Endothelial cell of umbilical vein (primary cell): Measurements from ENCODE around the gene CAPRIN2. TPM values are rescaled to one million over a fixed set of nuclear protein-coding genes. Genes with fewer than 3 reads are reported as not detected.

ENCODE experiments used
- BruUV-seq: library from RNA; stranded (reverse); fragments of 400-500 nt; replicated peaks from 2 replicates; lab custom pipeline; 2021; lab: Mats Ljungman, UMichigan
- CTCF ChIA-PET: fragments of 300-600, 350-600 bp; sonication (Branson Sonifier 250); formaldehyde crosslinking; loops from one replicate; lab custom pipeline; 2021; ENCODE audit warnings: antibody characterized with exemption, inconsistent platforms; lab: Charles Lee
- POLR2A ChIA-PET: fragments of 300-600, 350-600 bp; sonication (Branson Sonifier 250); formaldehyde crosslinking; loops from one replicate; lab custom pipeline; 2021; ENCODE audit warnings: antibody characterized with exemption, inconsistent platforms; lab: Charles Lee
- DNase-seq: peaks from one replicate; pipeline ENCODE4 v3.0.0-alpha.2; 2011; ENCODE audit warnings: low read depth, low spot score
- FAIRE-seq: peaks from 2 replicates; lab custom pipeline; 2011; peaks lifted over from hg19 to GRCh38; lab: Jason Lieb, UNC
- H2AFZ ChIP-seq: 2 replicates; pipeline ENCODE4 v1.6.0; 2012; ENCODE audit warnings: low read depth, low read length, control low read depth, inconsistent platforms
- H3K27ac ChIP-seq: 2 replicates; pipeline ENCODE4 v1.5.1; 2011; ENCODE audit warnings: low read depth, mild to moderate bottlenecking, control low read depth, low read length, moderate library complexity; ENCODE audit not compliant: insufficient read depth
- H3K27me3 ChIP-seq, 2 experiments: 2 replicates each; pipeline versions ENCODE4 v1.6.0 to v1.6.1; 2011; ENCODE audit warnings: low read length in 2 of 2, mixed read lengths in 1 of 2; ENCODE audit not compliant: control insufficient read depth in 2 of 2, insufficient read depth in 2 of 2
- H3K36me3 ChIP-seq, 2 experiments: 2 replicates in 1 of 2; 3 replicates in 1 of 2; pipeline ENCODE4 v1.5.1; 2011; ENCODE audit warnings: low read length in 2 of 2, mild to moderate bottlenecking in 1 of 2, moderate library complexity in 1 of 2; ENCODE audit not compliant: control insufficient read depth in 2 of 2, insufficient read depth in 2 of 2; ENCODE audit errors: extremely low read depth in 1 of 2
- H3K4me1 ChIP-seq: 3 replicates; pipeline ENCODE4 v1.5.1; 2011; ENCODE audit warnings: mild to moderate bottlenecking, low read length; ENCODE audit not compliant: control insufficient read depth, insufficient read depth; ENCODE audit errors: extremely low read depth
- H3K4me2 ChIP-seq: 2 replicates; pipeline ENCODE4 v1.6.1; 2011; ENCODE audit warnings: low read length, control low read depth, mixed read lengths; ENCODE audit not compliant: insufficient read depth
- H3K4me3 ChIP-seq, 3 experiments: fragments of 200-600 bp in 1 of 3; sonication (generic), shearing (Covaris generic) in 1 of 3; replicated peaks in 1 of 3; 2 replicates each; pipeline ENCODE4 v1.5.1; 2011 to 2016; ENCODE audit warnings: control low read depth in 3 of 3, low read length in 3 of 3, mild to moderate bottlenecking in 2 of 3, inconsistent platforms in 1 of 3, low read depth in 1 of 3, moderate library complexity in 1 of 3; ENCODE audit not compliant: insufficient read depth in 1 of 3
- H3K79me2 ChIP-seq: 2 replicates; pipeline ENCODE4 v1.6.0; 2012; ENCODE audit warnings: low read length, inconsistent platforms; ENCODE audit not compliant: control insufficient read depth, insufficient read depth
- H3K9ac ChIP-seq: replicated peaks from 2 replicates; pipeline ENCODE3; 2011; ENCODE audit warnings: low read length, control low read depth; ENCODE audit not compliant: insufficient read depth; ENCODE audit errors: extremely low read depth
- H3K9me1 ChIP-seq: replicated peaks from 3 replicates; pipeline ENCODE4 v1.6.0; 2011; ENCODE audit warnings: mild to moderate bottlenecking, low read length; ENCODE audit not compliant: control insufficient read depth, insufficient read depth; ENCODE audit errors: extremely low read depth
- H3K9me3 ChIP-seq: replicated peaks from 2 replicates; pipeline ENCODE4 v1.5.1; 2012; ENCODE audit warnings: low read length, inconsistent platforms; ENCODE audit not compliant: control insufficient read depth, insufficient read depth
- H4K20me1 ChIP-seq: replicated peaks from 2 replicates; pipeline ENCODE3; 2011; ENCODE audit warnings: mild to moderate bottlenecking, low read length; ENCODE audit not compliant: control insufficient read depth, insufficient read depth; ENCODE audit errors: extremely low read depth
- EZH2 ChIP-seq: IDR thresholded peaks from 2 replicates; pipeline ENCODE4 v1.6.1; 2012; ENCODE audit warnings: borderline replicate concordance, low read depth, mild to moderate bottlenecking, moderate library complexity, low read length, inconsistent platforms; ENCODE audit not compliant: severe bottlenecking
- FOS ChIP-seq: IDR thresholded peaks from 2 replicates; pipeline ENCODE4 v1.6.1; 2011; ENCODE audit warnings: mild to moderate bottlenecking, low read length, moderate library complexity, borderline replicate concordance; ENCODE audit not compliant: insufficient read depth
- GATA2 ChIP-seq: IDR thresholded peaks from 2 replicates; pipeline ENCODE4 v1.7.0; 2011; ENCODE audit warnings: low read depth, mild to moderate bottlenecking, moderate library complexity, mixed read lengths, low read length; ENCODE audit not compliant: insufficient read length, insufficient read depth
- JUN ChIP-seq: IDR thresholded peaks from 2 replicates; pipeline ENCODE4 v1.6.1; 2011; ENCODE audit warnings: borderline replicate concordance, low read depth; ENCODE audit not compliant: insufficient read length, insufficient read depth
- MYC ChIP-seq: IDR thresholded peaks from one replicate; pipeline ENCODE4 v1.6.1; 2011; ENCODE audit warnings: mild to moderate bottlenecking, low read depth, low read length
- POLR2A ChIP-seq: IDR thresholded peaks from 2 replicates; pipeline ENCODE4 v1.6.1; 2012; ENCODE audit warnings: low read depth, mild to moderate bottlenecking, control low read depth, low read length
- POLR2AphosphoS5 ChIP-seq: IDR thresholded peaks from 2 replicates; pipeline ENCODE4 v1.6.1; 2012; ENCODE audit warnings: low read depth, mild to moderate bottlenecking, control low read depth, low read length, moderate library complexity; ENCODE audit not compliant: insufficient read depth
- dilution Hi-C: fragments of 300-500 bp; cut with MboI; formaldehyde crosslinking; loops from one replicate; pipeline ENCODE4 v1.15.0; 2019; ENCODE audit warnings: low sequenced_read_pairs; ENCODE audit not compliant: extremely low pct_ligation_motif_present
- intact Hi-C: fragments of 100-400 bp; cut with micrococcal nuclease; formaldehyde crosslinking; loops from one replicate; pipeline ENCODE4 v1.10.0; 2022
- polyA plus RNA-seq, 4 experiments: library from polyadenylated mRNA; depleted of rRNA in 3 of 4; stranded (reverse) in 3 of 4; unstranded in 1 of 4; fragments of >200 nt; gene quantifications; 2 replicates each; pipeline versions ENCODE4 v1.2.1 to v1.2.3, GENCODE V29; 2011 to 2012; ENCODE audit warnings: missing spikeins in 1 of 4
- total RNA-seq: library from RNA; stranded (reverse); gene quantifications from 2 replicates; pipeline ENCODE4 v1.2.3, GENCODE V29; 2021
- TF ChIP-seq, protein P1 (sequence below), 2 donors: IDR thresholded peaks; 1 replicate in 1 of 2; 2 replicates in 1 of 2; pipeline ENCODE4 v1.5.1; 2011; ENCODE audit warnings: low read length in 2 of 2, mild to moderate bottlenecking in 2 of 2, moderate library complexity in 2 of 2, control low read depth in 1 of 2, inconsistent platforms in 1 of 2, low read depth in 1 of 2; ENCODE audit not compliant: insufficient read depth in 1 of 2; ENCODE audit errors: extremely low read depth in 1 of 2

The CAPRIN2 gene
- total and polyA plus RNA-seq, 2 donors (not counting 3 experiments of a cell fraction or from before 2014, with no cell fraction given): 13.5 to 25.0 TPM

DNA sequence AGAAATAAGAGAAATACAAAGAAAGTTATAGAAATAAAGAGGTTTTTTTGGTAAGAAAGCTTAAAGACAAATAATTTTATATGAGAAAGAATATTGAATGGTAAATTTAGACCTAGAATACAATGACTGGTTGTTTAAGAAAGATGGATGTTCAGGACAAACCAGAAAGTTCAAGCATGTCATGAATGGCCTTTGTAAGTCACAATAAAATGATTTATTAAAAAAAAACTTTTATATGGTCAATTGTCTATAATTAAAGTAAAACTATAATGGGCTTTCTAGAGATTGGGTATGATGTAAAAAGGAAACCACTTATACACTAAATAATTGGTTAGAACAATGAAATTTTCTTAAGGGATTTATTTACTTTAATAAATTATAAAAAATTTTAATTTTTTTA is 19.8 kb upstream of the CAPRIN2 start:
- no TSS peak for BruUV-seq
- no peak for TF ChIP-seq POLR2A
- TF ChIP-seq EZH2: no peak
- TF ChIP-seq JUN: no peak
- no peak for TF ChIP-seq POLR2AphosphoS5
- no peak for TF ChIP-seq GATA2
- TF ChIP-seq MYC: no peak
- FAIRE-seq: no peak

DNA sequence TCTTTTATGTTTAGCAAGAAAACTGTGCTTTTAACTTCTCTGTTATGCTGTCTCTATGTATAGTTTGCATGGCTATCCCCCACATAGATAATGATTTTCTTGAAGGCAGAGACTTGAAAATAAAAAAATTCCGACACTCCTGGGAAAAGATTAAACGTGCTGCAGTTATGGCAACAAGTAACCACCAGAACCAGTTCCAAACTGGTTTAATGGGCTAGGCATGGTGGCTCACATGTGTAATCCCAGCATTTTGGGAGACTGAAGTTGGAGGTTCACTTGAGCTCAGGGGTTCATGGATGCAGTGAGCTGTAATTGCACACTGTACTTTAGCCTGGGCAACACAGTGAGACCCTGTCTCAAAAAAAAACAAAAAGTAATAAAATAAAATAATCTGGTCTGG is 15.1 kb upstream of the CAPRIN2 start:
- BruUV-seq: no TSS peak
- TF ChIP-seq, protein P1, sequence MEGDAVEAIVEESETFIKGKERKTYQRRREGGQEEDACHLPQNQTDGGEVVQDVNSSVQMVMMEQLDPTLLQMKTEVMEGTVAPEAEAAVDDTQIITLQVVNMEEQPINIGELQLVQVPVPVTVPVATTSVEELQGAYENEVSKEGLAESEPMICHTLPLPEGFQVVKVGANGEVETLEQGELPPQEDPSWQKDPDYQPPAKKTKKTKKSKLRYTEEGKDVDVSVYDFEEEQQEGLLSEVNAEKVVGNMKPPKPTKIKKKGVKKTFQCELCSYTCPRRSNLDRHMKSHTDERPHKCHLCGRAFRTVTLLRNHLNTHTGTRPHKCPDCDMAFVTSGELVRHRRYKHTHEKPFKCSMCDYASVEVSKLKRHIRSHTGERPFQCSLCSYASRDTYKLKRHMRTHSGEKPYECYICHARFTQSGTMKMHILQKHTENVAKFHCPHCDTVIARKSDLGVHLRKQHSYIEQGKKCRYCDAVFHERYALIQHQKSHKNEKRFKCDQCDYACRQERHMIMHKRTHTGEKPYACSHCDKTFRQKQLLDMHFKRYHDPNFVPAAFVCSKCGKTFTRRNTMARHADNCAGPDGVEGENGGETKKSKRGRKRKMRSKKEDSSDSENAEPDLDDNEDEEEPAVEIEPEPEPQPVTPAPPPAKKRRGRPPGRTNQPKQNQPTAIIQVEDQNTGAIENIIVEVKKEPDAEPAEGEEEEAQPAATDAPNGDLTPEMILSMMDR (IDR thresholded peaks at IDR 0.05; ENCODE audit: extremely low read depth in 1 of 2, insufficient read depth in 1 of 2, low read depth in 1 of 2, low read length in 2 of 2): no peak
- TF ChIP-seq MYC: no peak
- no peak for TF ChIP-seq FOS
- TF ChIP-seq POLR2AphosphoS5: no peak
- Histone ChIP-seq H3K79me2 (no peaks in the 10 kb centered on the region), H3K4me3 (no peak overlapping the region), H3K9me3 (no peaks in the 10 kb centered on the region), H3K9ac (no peak overlapping the region), H3K9me1 (no peaks in the 10 kb centered on the region), H3K4me2 (no peak overlapping the region), H2AFZ (no peak overlapping the region), H3K4me1 (no peaks in the 10 kb centered on the region), H4K20me1 (no peaks in the 10 kb centered on the region), H3K36me3 (no peaks in the 10 kb centered on the region), H3K27ac (no peak overlapping the region), H3K27me3 (peaks cover 0 to 2% of the 10 kb centered on the region in 2 experiments)
- DNase-seq (no peak), FAIRE-seq (no peak)
- dilution Hi-C loops (no loop called here), intact Hi-C loops (no loop called here)
- CTCF ChIA-PET: interaction anchor here (1.1 kb wide), 1 partner anchor 16 kb away, joined by 4 read pairs; no protein-coding TSS in a partner anchor
- POLR2A ChIA-PET: no interaction called here

More for the DNA sequence above, 19.8 kb upstream of the CAPRIN2 start:
- POLR2A ChIA-PET: interaction anchor here (0.6 kb wide), 1 partner anchor 336 kb away, joined by 4 read pairs; no protein-coding TSS in a partner anchor
- Histone ChIP-seq H3K27ac (no peak overlapping the region), H3K9me3 (no peaks in the 10 kb centered on the region), H3K4me1 (no peaks in the 10 kb centered on the region), H2AFZ (no peak overlapping the region), H3K9ac (no peak overlapping the region), H3K36me3 (no peaks in the 10 kb centered on the region), H3K79me2 (no peaks in the 10 kb centered on the region), H3K9me1 (no peaks in the 10 kb centered on the region), H4K20me1 (no peaks in the 10 kb centered on the region), H3K4me2 (no peak overlapping the region), H3K27me3 (no peaks in the 10 kb centered on the region), H3K4me3 (no peak overlapping the region)
- dilution Hi-C loops (no loop called here), intact Hi-C loops (no loop called here)
- DNase-seq: no peak
- CTCF ChIA-PET: interaction anchor here (1.3 kb wide), 1 partner anchor 10 kb away, joined by 3 read pairs; no protein-coding TSS in a partner anchor
